RWPE1 (cell line): ENCODE data around the gene PRKG2.
"Not testable (repeated sequence)": the region's sequence is repeated elsewhere in the genome, so short reads cannot be mapped to it uniquely, and the experiment has no call there.

ENCODE experiments used
- CTCF ChIA-PET: fragments of 350-600 bp; sonication (Branson Sonifier 250); formaldehyde crosslinking; extraction: SDS; loops from one replicate; lab custom pipeline; 2021; lab: Yijun Ruan, JAX
- POLR2A ChIA-PET: fragments of 400-600 bp; formaldehyde crosslinking; extraction: SDS; loops from one replicate; lab custom pipeline; 2020; ENCODE audit warnings: antibody characterized with exemption; ENCODE audit not compliant: low non-redundant PET; lab: Yijun Ruan, JAX
- DNase-seq: peaks from one replicate; pipeline ENCODE4 v3.0.0; 2012; ENCODE audit warnings: low spot score
- H3K27ac ChIP-seq: fragments of 450-650 bp; 2 replicates; pipeline ENCODE4 v1.5.1; 2017
- TF ChIP-seq, protein P1 (sequence below): fragments of 450-650 bp; conservative IDR thresholded peaks from 2 replicates; pipeline ENCODE4 v1.5.1; 2017; ENCODE audit warnings: low read depth, mild to moderate bottlenecking

Gene PRKG2

GRCh38 chr4:81227968-81228367 lies 12.9 kb upstream of the PRKG2 start:
- POLR2A ChIA-PET: no interaction called here
- CTCF ChIA-PET: no interaction called here
- DNase-seq: no peak
- no peak overlapping the region for H3K27ac ChIP-seq
- TF ChIP-seq, protein P1, sequence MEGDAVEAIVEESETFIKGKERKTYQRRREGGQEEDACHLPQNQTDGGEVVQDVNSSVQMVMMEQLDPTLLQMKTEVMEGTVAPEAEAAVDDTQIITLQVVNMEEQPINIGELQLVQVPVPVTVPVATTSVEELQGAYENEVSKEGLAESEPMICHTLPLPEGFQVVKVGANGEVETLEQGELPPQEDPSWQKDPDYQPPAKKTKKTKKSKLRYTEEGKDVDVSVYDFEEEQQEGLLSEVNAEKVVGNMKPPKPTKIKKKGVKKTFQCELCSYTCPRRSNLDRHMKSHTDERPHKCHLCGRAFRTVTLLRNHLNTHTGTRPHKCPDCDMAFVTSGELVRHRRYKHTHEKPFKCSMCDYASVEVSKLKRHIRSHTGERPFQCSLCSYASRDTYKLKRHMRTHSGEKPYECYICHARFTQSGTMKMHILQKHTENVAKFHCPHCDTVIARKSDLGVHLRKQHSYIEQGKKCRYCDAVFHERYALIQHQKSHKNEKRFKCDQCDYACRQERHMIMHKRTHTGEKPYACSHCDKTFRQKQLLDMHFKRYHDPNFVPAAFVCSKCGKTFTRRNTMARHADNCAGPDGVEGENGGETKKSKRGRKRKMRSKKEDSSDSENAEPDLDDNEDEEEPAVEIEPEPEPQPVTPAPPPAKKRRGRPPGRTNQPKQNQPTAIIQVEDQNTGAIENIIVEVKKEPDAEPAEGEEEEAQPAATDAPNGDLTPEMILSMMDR: no peak

DNA sequence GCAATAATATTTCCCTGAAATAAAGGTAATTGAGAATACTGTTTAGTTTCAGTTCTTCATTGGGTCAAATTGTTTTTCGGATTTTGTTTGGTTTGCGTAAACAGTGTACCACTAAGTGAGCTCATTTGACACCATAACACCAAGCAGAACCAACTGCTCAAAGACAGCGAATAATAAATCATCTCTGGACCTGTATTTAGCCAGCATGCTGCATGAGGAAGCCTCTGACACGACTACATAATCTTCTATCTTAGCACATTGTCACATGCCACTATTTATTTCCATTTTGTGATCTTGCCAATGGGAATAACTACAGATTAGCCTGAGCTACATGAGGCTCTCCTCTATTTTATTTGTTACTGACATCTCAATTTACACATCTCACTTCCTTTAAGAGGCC lies 12.1 kb upstream of the PRKG2 start:
- H3K27ac ChIP-seq: no peak overlapping the region
- CTCF ChIA-PET: no interaction called here
- TF ChIP-seq, protein P1: no peak
- DNase-seq: no peak
- POLR2A ChIA-PET: no interaction called here

- ChIA-PET CTCF (no interaction called here), POLR2A (no interaction called here)
- DNase-seq: no peak
- TF ChIP-seq, protein P1: no peak
- H3K27ac ChIP-seq: no peak overlapping the region
Measured at GRCh38 chr4:81225252-81225651, 10.2 kb upstream of the PRKG2 start.

DNA sequence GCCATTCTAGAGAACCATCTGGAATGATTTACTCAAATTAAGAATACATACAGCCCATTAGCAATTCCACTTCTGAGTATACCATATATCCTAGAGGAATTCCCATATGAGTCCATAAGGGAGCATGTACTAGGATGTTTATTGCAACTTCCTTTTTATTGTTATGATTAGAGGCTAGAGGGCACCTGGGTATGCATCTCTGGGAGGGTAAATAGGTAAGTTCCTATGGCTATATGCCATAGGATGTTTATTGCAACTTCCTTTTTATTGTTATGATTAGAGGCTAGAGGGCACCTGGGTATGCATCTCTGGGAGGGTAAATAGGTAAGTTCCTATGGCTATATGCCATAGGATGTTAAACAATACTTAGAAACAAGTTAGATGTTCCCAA lies 7.1 kb upstream of the PRKG2 start:
- POLR2A ChIA-PET, H3K27ac ChIP-seq, CTCF ChIA-PET, DNase-seq: not testable (repeated sequence)

DNA sequence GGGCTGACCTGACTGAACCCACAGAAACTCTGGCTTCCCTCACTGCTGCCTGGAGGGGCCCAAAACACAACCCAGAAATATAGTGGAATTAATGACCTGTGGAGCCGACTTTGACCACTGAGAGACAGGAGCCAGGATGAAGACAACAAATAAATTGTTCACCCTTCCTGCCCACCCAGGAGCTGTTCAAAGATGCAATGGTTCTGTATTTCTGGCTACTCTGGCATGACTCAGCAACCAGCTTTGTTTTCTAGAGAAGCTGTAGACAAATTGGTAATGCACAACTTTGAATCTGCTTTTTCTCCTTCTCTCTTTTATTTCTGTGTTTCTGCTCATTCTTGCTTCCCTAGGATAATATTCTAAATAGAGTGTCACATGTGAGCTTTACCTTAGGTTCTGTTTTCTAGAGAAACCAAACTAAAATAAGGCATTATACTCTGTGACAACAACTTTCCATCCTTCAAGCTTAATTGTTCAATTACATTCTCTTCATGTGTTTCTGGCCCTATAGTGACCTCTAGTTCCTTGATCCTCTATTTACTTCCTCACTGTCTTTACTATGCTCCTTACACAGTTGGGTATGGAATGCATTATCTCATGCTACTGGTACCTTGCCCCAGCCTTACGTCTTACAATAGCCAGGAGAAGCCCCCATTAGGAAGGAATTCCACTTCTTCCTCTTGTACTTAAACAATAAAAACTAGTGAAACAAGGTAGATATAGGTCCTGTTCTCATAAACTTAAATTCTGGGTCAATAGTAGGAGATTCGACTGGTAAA lies 6.5 kb upstream of the PRKG2 start:
- ChIA-PET CTCF (interaction anchor here (0.9 kb wide), 1 partner anchor 292 kb away, joined by 3 read pairs; no protein-coding TSS in a partner anchor), POLR2A (no interaction called here)
- TF ChIP-seq, protein P1: no peak
- H3K27ac ChIP-seq: no peak overlapping the region
- DNase-seq: no peak

DNA sequence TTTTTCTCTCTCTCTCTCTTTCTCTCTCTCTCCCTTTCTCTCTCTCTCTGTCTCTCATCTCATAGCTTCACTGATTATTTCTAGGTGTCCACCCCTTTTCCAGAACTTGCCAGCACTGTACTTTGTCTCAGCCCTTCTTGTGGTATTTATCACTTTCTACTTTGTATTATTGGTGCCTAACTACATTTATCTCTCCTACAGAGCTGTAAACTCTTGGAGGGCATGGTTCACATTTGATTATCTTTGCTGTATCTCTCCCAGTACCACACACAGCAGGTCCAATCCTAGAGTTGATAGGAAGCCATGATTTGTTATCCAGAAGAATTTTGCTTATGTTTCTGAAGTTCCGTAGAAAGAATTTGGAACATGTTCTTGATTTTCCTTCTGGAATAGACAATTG lies 5.2 kb upstream of the PRKG2 start:
- CTCF ChIA-PET: interaction anchor here (0.6 kb wide), 1 partner anchor 15 kb away, joined by 3 read pairs; no protein-coding TSS in a partner anchor
- TF ChIP-seq, protein P1: no peak
- POLR2A ChIA-PET: interaction anchor here (0.6 kb wide), 1 partner anchor 16 kb away, joined by 3 read pairs; no protein-coding TSS in a partner anchor
- H3K27ac ChIP-seq: no peak overlapping the region
- no peak for DNase-seq

- ChIA-PET POLR2A (no interaction called here), CTCF (no interaction called here)
- H3K27ac ChIP-seq: no peak overlapping the region
- no peak for DNase-seq
- TF ChIP-seq, protein P1: no peak
Measured at GRCh38 chr4:81218206-81218605, 3.2 kb upstream of the PRKG2 start.
